Colon (tissue), 2 donors: ENCODE data around the gene ZIC2.
"Not testable (repeated sequence)": the region's sequence is repeated elsewhere in the genome, so short reads cannot be mapped to it uniquely, and the experiment has no call there.

Source experiments
- FAIRE-seq: peaks from 2 replicates; lab custom pipeline; 2012; peaks lifted over from hg19 to GRCh38; lab: Jason Lieb, UNC
- donor health status: control.
- donor health status: control.

The ZIC2 gene

GRCh38 chr13:99981735-99982035 lies at the start of gene ZIC2:
Gene ZIC2 (plus strand): TSS chr13:99981784. CDS start chr13:99982065, 281 bp downstream.
- FAIRE-seq: no peak

GRCh38 chr13:99932912-99933311 lies 48.7 kb upstream of the ZIC2 start:
- FAIRE-seq: no peak

GRCh38 chr13:99935772-99936171 lies 45.8 kb upstream of the ZIC2 start:
- no peak for FAIRE-seq

- no peak for FAIRE-seq
Measured at GRCh38 chr13:99938635-99939034, 42.9 kb upstream of the ZIC2 start.

GRCh38 chr13:99941086-99941485 lies 40.5 kb upstream of the ZIC2 start:
- no peak for FAIRE-seq

GRCh38 chr13:99941911-99942310 lies 39.7 kb upstream of the ZIC2 start:
- FAIRE-seq: no peak

- no peak for FAIRE-seq
Measured at GRCh38 chr13:99944102-99944501, 37.5 kb upstream of the ZIC2 start.

GRCh38 chr13:99944606-99945005 lies 37.0 kb upstream of the ZIC2 start:
- no peak for FAIRE-seq

GRCh38 chr13:99945515-99945914 lies 36.1 kb upstream of the ZIC2 start:
- FAIRE-seq: not testable (repeated sequence)

- no peak for FAIRE-seq
Measured at GRCh38 chr13:99947666-99948065, 33.9 kb upstream of the ZIC2 start.

- no peak for FAIRE-seq
Measured at GRCh38 chr13:99948411-99948810, 33.2 kb upstream of the ZIC2 start.

GRCh38 chr13:99948907-99949678 lies 32.5 kb upstream of the ZIC2 start:
- no peak for FAIRE-seq

- FAIRE-seq: no peak
Measured at GRCh38 chr13:99949679-99950413, 31.7 kb upstream of the ZIC2 start.

- FAIRE-seq: not testable (repeated sequence)
Measured at GRCh38 chr13:99951666-99952065, 29.9 kb upstream of the ZIC2 start.

- FAIRE-seq: no peak
Measured at GRCh38 chr13:99953138-99953755, 28.3 kb upstream of the ZIC2 start.

- FAIRE-seq: no peak
Measured at GRCh38 chr13:99955107-99955746, 26.4 kb upstream of the ZIC2 start.

- no peak for FAIRE-seq
Measured at GRCh38 chr13:99955747-99956472, 25.7 kb upstream of the ZIC2 start.

GRCh38 chr13:99956473-99957349 lies 24.9 kb upstream of the ZIC2 start:
- FAIRE-seq: no peak

GRCh38 chr13:99958406-99959126 lies 23.0 kb upstream of the ZIC2 start:
- FAIRE-seq: no peak

GRCh38 chr13:99959127-99959539 lies 22.5 kb upstream of the ZIC2 start:
- no peak for FAIRE-seq
